AG09319 (cell line): ENCODE data around the gene C2orf68.

Experiments used
- DNase-seq: peaks from one replicate; pipeline ENCODE4 v3.0.0-alpha.2; 2010; ENCODE audit warnings: low read depth; ENCODE audit errors: extremely low read depth
- TF ChIP-seq, protein P1 (sequence below): IDR thresholded peaks from 2 replicates; pipeline ENCODE4 v1.5.1; 2011; ENCODE audit warnings: low read depth, mild to moderate bottlenecking, inconsistent platforms, low read length, moderate library complexity

Gene C2orf68

DNA sequence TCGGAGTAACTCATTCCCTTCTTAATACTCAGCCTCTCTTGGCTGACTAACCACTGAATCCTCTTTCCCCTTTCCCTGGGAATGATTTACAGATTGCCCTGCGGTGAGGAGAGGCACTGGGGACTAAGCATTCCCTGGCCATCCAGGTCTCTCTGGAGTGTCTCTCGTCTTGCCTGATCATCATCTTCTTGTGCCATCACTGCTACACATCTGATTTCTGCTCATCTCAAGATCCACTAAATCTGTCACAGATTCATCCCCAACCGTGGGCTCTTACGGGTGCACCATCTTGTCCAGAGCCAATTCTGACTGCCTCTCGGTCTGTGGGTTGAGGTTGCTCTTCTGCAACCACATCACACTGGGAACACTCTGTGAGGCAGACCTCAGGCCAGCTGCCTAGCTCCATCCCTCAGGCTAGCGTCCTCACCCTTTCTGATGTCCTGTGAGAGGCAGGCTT lies 44.1 kb upstream of the C2orf68 start:
- no peak for DNase-seq
- TF ChIP-seq, protein P1, sequence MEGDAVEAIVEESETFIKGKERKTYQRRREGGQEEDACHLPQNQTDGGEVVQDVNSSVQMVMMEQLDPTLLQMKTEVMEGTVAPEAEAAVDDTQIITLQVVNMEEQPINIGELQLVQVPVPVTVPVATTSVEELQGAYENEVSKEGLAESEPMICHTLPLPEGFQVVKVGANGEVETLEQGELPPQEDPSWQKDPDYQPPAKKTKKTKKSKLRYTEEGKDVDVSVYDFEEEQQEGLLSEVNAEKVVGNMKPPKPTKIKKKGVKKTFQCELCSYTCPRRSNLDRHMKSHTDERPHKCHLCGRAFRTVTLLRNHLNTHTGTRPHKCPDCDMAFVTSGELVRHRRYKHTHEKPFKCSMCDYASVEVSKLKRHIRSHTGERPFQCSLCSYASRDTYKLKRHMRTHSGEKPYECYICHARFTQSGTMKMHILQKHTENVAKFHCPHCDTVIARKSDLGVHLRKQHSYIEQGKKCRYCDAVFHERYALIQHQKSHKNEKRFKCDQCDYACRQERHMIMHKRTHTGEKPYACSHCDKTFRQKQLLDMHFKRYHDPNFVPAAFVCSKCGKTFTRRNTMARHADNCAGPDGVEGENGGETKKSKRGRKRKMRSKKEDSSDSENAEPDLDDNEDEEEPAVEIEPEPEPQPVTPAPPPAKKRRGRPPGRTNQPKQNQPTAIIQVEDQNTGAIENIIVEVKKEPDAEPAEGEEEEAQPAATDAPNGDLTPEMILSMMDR: no peak

DNA sequence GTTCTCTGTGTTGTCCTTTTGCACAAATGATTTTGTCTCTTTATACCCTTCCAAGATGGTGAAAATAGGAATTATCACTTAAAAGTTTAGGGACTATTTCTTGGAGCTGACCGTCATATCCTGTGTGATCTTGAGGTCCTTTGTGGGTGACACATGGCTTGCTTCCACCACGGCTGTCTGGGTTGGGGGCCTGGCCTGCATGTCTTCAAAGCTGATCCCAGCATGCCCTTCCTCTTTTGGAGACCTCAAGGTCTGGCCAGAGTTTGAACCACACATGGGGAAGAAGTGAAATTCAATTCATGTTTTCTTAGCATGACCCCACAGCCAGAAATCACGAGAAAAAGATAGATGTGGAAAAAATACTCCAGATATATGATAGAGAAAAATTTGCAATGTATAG lies 42.1 kb upstream of the C2orf68 start:
- no peak for DNase-seq
- TF ChIP-seq, protein P1: no peak

DNA sequence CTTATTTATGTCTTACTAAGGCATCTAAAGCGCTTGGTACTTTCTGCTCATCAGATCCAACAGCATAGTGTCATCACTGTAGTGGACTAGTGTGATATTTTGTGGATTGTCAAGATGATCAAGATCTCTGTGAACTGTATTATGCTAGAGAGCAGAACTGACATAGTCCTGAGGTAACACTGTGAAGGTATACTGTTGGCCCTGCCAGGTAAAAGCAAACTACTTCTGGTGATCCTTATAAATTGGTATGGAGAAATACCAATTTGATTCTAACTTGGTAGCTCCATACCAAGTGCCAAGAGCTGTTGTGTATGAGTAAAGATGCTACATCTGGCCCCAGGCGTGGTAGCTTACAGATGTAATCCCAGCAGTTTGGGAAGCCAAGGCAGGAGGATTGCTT lies 40.2 kb upstream of the C2orf68 start:
- DNase-seq: no peak
- TF ChIP-seq, protein P1: no peak

DNA sequence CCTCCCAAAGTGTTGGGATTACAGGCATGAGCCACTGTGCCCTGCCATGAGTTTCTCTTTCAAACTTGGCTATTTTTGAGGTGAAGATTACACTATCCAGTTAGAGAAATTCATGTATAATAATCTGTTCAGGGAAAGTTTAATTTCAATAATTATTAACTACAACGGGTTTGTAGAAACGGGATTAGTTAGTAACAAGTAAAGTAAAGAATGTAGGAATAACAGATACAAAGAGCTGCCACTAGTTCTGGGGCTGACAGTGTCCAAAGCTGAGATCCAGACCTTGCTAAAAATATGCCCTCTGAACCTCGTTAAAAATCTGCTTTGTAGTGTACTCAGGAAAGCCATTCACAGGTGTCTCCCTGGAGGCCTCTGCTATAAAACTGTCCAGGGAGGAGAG lies 39.2 kb upstream of the C2orf68 start:
- DNase-seq: no peak
- TF ChIP-seq, protein P1: no peak

DNA sequence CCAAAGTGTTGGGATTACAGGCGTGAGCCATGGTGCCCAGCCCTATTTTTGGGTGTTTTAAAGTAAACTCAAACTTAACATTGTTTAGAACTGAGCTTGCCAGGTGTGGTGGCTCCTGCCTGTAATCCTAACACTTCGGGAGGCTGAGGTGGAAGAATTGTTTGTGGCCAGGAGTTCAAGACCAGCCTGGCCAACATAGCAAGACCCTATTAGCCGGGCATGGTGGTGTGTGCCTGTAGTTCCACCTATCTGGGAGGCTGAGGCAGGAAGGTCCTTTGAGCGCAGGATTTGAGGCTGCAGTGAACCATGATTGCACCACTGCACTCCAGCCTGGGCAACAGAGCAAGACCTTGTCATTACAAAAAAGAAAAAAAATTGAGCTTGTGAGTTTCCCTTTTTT lies 38.6 kb upstream of the C2orf68 start:
- DNase-seq: no peak
- TF ChIP-seq, protein P1: no peak

DNA sequence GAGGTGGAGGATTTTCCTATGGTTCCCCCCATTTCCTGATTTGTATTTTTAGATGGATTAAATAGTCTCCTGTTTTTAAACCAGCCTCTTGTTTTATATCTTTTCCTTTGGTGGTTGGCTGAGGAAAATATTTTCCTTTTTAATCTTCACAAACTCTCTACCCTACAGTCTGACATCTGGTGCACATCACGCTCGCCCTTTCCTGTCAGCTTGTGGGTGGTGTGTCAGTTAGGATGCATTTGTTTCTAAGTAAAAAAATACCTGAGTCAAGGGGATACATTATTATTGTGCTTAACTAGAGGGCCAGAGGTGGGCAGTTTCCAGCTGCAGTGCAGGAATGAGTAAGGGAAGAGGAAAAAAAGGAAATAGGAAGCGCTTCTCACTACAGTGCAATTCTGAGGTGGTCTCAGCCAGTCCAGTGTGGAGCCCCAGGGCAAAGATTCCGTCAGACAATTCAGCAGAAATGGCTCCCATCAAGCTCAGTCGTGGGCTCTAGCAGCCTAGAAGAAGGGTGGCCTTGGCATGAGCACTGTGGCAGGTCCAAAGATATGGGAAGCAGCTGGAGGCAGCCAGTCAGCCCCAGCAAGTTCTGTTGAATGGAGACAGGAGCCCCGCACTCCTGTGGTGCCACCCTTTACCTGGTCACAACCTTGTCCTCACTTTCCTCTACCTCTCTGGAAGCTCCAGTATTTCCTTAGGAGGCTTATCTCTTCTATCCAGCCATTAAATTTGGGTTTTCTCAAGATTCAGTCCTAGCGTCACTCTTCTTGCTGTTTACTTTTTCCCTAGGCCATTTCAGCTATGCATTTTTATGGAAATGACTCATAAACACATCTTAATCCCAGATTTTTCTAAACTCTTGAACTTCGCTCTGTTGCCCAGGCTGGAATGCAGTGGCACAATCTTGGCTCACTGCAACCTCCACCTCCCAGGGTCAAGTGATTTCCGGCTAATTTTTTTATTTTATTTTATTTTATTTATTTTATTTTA lies 37.6 kb upstream of the C2orf68 start:
- TF ChIP-seq, protein P1: no peak
- DNase-seq: no peak

DNA sequence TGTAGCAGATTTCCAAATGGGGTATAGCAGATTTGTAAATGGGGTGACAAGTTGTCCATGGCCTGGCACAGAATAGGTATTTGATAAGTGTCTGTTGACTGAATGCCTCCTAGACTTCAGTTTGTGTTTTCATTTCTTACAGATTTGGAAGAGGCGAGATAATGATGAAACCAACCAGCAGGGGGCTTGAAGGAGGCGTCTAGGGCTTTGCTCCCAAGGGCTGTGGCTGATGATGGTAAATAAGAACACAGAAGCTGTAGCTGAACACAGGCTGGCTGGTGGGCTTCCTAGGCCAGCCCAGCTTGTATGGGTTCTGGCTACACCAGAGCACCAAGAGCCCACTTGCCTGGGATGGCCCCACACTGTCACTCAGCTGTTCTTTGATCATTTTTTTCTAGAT lies 36.8 kb upstream of the C2orf68 start:
- TF ChIP-seq, protein P1: peak; percentile 64
- peak; percentile 29 for DNase-seq
